Lung (tissue), 16 donors: ENCODE data around the gene FAM98C. TPM values are rescaled to one million over a fixed set of nuclear protein-coding genes. Genes with fewer than 3 reads are reported as not detected.

Source experiments
- ATAC-seq: fragments of 200-7000 bp; cut with Tn5 transposase; one replicate; pipeline ENCODE4 v1.9.1; 2020; ENCODE audit warnings: moderate number of reproducible peaks; ENCODE audit not compliant: insufficient read depth, low FRiP score
- DNase-seq, 3 donors: peaks; one replicate each; pipeline ENCODE4 v3.0.0-alpha.2; 2013 to 2017
- H3K27ac ChIP-seq, 2 donors: one replicate each; pipeline ENCODE4 v1.5.1; 2013; ENCODE audit warnings: mild to moderate bottlenecking in 2 of 2, moderate library complexity in 2 of 2, control low read depth in 1 of 2, inconsistent platforms in 1 of 2, low read depth in 1 of 2, low read length in 1 of 2
- H3K27me3 ChIP-seq, 3 donors: one replicate each; pipeline ENCODE4 v1.5.1; 2013; ENCODE audit warnings: low read length in 2 of 3; ENCODE audit not compliant: control insufficient read depth in 3 of 3, insufficient read depth in 3 of 3
- H3K36me3 ChIP-seq, 4 donors: one replicate each; pipeline ENCODE4 v1.5.1; 2013; ENCODE audit warnings: low read length in 4 of 4, mild to moderate bottlenecking in 1 of 4, moderate library complexity in 1 of 4; ENCODE audit not compliant: control insufficient read depth in 4 of 4, insufficient read depth in 4 of 4
- H3K4me1 ChIP-seq, 5 donors: one replicate each; pipeline ENCODE4 v1.5.1; 2013; ENCODE audit warnings: low read length in 5 of 5, mild to moderate bottlenecking in 2 of 5, moderate library complexity in 1 of 5; ENCODE audit not compliant: control insufficient read depth in 5 of 5, insufficient read depth in 5 of 5
- H3K4me3 ChIP-seq: one replicate; pipeline ENCODE4 v1.5.1; 2013; ENCODE audit warnings: mild to moderate bottlenecking, control low read depth, moderate library complexity
- H3K9ac ChIP-seq, 2 donors: one replicate each; pipeline ENCODE4 v1.5.1; 2013; ENCODE audit warnings: low read length in 2 of 2, control low read depth in 1 of 2; ENCODE audit not compliant: insufficient read depth in 1 of 2
- H3K9me3 ChIP-seq, 4 donors: one replicate each; pipeline ENCODE4 v1.5.1; 2013; ENCODE audit warnings: low read length in 3 of 4, mild to moderate bottlenecking in 1 of 4, moderate library complexity in 1 of 4; ENCODE audit not compliant: control insufficient read depth in 4 of 4, insufficient read depth in 3 of 4
- WGBS, 2 donors: extraction: QIAGEN DNeasy Blood & Tissue Kit; methylation state at CpG; one replicate each; pipeline ENCODE4 v1.1.7; 2013; 5-methylcytosine and 5-hydroxymethylcytosine counted together
- long read RNA-seq, 5 donors: transcript quantifications; one replicate each; lab custom pipeline, GENCODE V29; 2026
- polyA plus RNA-seq, 2 donors: library from polyadenylated mRNA; stranded (reverse); fragments of 200-250 nt; gene quantifications; one replicate each; pipeline ENCODE4 v1.2.1, GENCODE V29; 2013
- total RNA-seq, 2 donors: library from RNA; depleted of rRNA in 1 of 2; stranded (reverse); fragments of >200 nt in 1 of 2; gene quantifications; one replicate each; pipeline ENCODE4 v1.2.1, GENCODE V29; 2014 to 2021
- TF ChIP-seq, protein P1 (sequence below): IDR thresholded peaks from 2 replicates; pipeline ENCODE4 v1.5.1; 2012; ENCODE audit warnings: mild to moderate bottlenecking; ENCODE audit errors: control extremely low read depth, extremely low read depth
- donor health status: control.
- donor health status: control.
- donor health status: Bipolar disorder and iron deficiency.
- donor health status: healthy.
- donor health status: DM: yes; HTN: yes; CAD: no.

The FAM98C gene
- total RNA-seq (10 to 100 TPM; 13.1 to 22.0 TPM), polyA plus RNA-seq (10 to 100 TPM; 19.8 to 20.6 TPM)
- long read RNA-seq, donor 1, transcript FAM98C-201 (8 exons, 1,271 nt) = major isoform, 6 of 7 reads
- long read RNA-seq, donor 1, partial matches to known transcripts = 0 of 7 reads
- long read RNA-seq, donor 1, other reads (novel, unspliced or antisense) = 0 of 7 reads
- long read RNA-seq, donor 2, partial matches to known transcripts = 0 of 4 reads
- long read RNA-seq, donor 2, other reads (novel, unspliced or antisense) = 0 of 4 reads
- long read RNA-seq, donor 3, partial matches to known transcripts = 0 of 2 reads
- long read RNA-seq, donor 3, other reads (novel, unspliced or antisense) = 0 of 2 reads
- long read RNA-seq, donor 4, partial matches to known transcripts = 0 of 1 reads
- long read RNA-seq, donor 4, other reads (novel, unspliced or antisense) = 0 of 1 reads
- long read RNA-seq, donor 5, partial matches to known transcripts = 0 of 4 reads
- long read RNA-seq, donor 5, other reads (novel, unspliced or antisense) = 0 of 4 reads

DNA sequence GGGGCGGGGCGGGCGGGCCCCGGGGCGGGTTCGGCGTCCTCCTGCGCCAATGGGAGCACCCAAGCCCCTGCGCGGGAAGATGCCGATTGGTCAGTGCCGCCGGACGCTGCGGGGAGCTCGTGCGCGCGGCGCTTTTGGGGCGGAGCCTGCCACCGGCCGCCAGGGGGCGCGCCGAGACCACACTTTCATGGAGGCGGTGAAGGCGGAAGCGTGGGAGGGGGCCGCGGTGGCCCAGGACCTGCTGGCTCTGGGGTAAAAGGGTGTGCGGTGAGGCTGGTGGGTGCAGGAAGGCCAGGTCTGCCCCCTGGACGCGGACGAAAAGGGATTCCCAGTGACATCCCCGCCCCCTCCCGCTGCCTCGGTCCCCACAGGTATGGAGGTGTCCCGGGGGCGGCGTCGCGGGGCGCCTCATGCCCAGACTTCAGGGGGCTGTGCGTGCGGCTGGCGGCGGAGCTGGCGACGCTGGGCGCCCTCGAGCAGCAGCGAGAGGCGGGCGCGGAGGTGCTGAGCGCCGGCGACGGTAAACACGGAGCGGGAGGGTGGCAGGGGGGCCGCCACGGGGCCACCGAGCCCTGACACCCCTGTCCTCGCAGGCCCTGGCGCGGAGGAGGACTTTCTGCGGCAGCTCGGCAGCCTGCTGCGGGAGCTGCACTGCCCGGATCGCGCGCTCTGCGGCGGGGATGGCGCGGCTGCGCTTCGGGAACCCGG, at the start of gene FAM98C:
Gene FAM98C, plus strand, starts transcription at position 127 of the 708 bp plus-strand sequence. Its CDS starts 61 bp downstream, at position 188.
- peak within 1 kb of the TSS in 1 of 2 donors; percentile 25 for H3K9ac ChIP-seq
- H3K27ac ChIP-seq = peak within 1 kb of the TSS; percentile 14 to 75
- H3K4me3 ChIP-seq = peak within 1 kb of the TSS; percentile 68
- H3K36me3 ChIP-seq = peaks cover 0 to 14% (median 12%) of the 10 kb centered on the region in 4 donors
- DNase-seq = peak; percentile 98 to 99 (median 98)
- peaks cover 0 to 2% (median 0%) of the 10 kb centered on the region in 5 donors for H3K4me1 ChIP-seq
- no peaks in the 10 kb centered on the region for H3K9me3 ChIP-seq
- WGBS, 2 donors = 0% methylated on average over 72 to 82 of the region's 82 CpGs
- TF ChIP-seq, protein P1, sequence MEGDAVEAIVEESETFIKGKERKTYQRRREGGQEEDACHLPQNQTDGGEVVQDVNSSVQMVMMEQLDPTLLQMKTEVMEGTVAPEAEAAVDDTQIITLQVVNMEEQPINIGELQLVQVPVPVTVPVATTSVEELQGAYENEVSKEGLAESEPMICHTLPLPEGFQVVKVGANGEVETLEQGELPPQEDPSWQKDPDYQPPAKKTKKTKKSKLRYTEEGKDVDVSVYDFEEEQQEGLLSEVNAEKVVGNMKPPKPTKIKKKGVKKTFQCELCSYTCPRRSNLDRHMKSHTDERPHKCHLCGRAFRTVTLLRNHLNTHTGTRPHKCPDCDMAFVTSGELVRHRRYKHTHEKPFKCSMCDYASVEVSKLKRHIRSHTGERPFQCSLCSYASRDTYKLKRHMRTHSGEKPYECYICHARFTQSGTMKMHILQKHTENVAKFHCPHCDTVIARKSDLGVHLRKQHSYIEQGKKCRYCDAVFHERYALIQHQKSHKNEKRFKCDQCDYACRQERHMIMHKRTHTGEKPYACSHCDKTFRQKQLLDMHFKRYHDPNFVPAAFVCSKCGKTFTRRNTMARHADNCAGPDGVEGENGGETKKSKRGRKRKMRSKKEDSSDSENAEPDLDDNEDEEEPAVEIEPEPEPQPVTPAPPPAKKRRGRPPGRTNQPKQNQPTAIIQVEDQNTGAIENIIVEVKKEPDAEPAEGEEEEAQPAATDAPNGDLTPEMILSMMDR = peak; percentile 97
- peaks cover 0 to 9% (median 6%) of the 10 kb centered on the region in 3 donors for H3K27me3 ChIP-seq
- ATAC-seq = peak; percentile 99

DNA sequence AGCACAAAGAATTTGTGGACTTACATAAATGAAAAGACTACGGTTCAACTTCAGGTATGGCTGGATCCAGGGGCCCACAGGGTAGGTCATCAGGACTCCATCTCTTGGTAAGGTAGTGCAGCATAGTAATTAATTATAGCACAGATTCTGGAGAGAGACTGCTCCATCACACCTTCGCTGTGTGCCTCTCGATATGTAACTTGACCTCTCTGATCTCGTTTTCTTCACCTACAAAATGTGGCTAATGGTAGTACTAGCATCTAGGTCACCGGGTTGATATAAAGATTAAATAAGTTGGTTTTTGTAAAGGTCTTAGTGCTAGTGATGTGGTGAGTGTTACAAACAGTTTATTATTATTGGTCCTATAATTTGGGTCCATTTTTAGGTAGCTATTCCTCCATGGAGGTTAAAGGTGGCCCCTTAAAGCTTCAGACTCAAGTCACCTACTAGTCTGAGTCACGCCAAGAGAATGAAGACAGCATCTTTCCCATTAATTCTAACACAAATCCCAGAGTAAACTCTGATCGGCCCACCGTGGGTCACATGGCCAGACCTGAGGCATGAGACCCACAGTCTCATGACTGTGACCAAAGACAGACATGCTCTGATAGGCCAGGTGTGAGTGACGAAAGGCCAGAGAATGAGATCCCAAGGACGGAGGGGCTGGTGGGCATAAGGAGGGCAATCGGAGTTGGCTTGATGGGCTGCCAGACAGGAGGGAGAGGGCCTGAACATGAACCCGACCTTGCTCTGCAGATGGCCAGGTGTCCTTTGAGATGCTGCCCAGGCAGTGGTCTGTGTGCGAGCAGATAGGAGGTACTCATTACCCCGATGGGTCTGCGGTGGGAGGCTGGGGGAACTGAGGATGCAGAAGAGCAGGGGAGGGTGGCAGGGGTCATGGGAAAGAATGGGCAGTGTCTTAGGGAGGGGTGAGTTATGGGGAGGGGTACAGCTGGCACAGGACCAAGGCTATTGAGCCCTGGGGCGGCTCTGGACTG, 46.9 kb upstream of the FAM98C start:
- ATAC-seq (no peak), DNase-seq (no peak)
- H3K4me3 ChIP-seq = no peak overlapping the region
- no peaks in the 10 kb centered on the region for H3K36me3 ChIP-seq
- no peaks in the 10 kb centered on the region for H3K4me1 ChIP-seq
- TF ChIP-seq, protein P1 = no peak
- no peak overlapping the region for H3K9ac ChIP-seq
- H3K27ac ChIP-seq = no peak overlapping the region
- peaks cover 0 to 29% (median 12%) of the 10 kb centered on the region in 3 donors for H3K27me3 ChIP-seq
- H3K9me3 ChIP-seq = no peaks in the 10 kb centered on the region
- WGBS, 2 donors = 81% methylated on average over 16 of the region's 16 CpGs

DNA sequence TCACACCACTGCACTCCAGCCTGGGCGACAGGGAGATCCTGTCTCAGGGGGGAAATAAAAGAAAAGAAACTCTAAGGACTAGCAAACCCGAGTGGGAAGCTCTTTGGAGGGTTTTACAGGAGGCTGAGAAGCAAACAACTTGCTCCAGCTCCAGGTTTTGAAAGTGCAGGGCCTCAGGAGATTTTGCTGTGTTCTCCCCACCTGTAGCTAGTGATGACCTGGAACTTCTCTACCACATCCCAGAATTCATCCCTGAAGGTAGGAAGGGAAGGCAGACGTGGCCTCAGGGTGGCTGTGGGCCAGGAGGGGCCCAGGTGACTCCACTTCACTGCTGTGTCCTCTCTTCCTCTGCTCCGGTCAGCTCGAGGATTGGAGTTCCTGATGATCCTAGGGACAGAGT, 44.8 kb upstream of the FAM98C start:
- Histone ChIP-seq H3K9ac (no peak overlapping the region), H3K9me3 (no peaks in the 10 kb centered on the region), H3K27ac (no peak overlapping the region), H3K4me3 (no peak overlapping the region), H3K36me3 (no peaks in the 10 kb centered on the region), H3K4me1 (peaks cover 0 to 12% (median 0%) of the 10 kb centered on the region in 5 donors), H3K27me3 (peaks cover 0 to 32% (median 16%) of the 10 kb centered on the region in 3 donors)
- 31 to 59% methylated on average over 5 of the region's 5 CpGs for WGBS, 2 donors
- ATAC-seq (no peak), DNase-seq (no peak)
- TF ChIP-seq, protein P1 = no peak
